Measurements from ENCODE around the gene PDIA5.

DNA sequence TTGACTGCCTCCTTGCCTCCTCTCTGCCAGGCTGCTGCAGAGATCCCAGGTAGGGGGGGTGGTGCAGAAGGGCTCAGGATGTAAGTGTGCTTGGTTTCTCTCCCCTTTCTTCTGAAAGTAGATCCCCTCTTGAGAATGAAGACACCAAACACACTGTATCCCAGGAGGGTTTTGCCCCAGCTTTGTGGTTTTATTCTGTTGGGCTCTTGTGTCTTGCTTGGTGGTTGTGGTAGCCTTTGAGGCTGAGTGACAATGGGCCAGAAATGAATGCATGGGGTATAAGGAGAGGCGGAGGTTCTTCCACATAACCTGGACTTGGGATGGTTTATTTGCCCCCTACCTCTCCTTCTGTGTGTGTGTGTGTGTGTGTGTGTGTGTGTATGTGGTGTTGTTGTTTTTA is 5.7 kb downstream of the PDIA5 start:
- TF ChIP-seq, protein P1, sequence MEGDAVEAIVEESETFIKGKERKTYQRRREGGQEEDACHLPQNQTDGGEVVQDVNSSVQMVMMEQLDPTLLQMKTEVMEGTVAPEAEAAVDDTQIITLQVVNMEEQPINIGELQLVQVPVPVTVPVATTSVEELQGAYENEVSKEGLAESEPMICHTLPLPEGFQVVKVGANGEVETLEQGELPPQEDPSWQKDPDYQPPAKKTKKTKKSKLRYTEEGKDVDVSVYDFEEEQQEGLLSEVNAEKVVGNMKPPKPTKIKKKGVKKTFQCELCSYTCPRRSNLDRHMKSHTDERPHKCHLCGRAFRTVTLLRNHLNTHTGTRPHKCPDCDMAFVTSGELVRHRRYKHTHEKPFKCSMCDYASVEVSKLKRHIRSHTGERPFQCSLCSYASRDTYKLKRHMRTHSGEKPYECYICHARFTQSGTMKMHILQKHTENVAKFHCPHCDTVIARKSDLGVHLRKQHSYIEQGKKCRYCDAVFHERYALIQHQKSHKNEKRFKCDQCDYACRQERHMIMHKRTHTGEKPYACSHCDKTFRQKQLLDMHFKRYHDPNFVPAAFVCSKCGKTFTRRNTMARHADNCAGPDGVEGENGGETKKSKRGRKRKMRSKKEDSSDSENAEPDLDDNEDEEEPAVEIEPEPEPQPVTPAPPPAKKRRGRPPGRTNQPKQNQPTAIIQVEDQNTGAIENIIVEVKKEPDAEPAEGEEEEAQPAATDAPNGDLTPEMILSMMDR (IDR thresholded peaks at IDR 0.05): no peak
- TF ChIP-seq POLR2A (IDR thresholded peaks at IDR 0.05): no peak
